ENCODE measurements around the gene AATF.

- no peak for TF ChIP-seq CTCF (IDR thresholded peaks at IDR 0.05)
- TF ChIP-seq POLR2A (IDR thresholded peaks at IDR 0.05), result no peak
Observed at GRCh38 chr17:37031493-37032083, 82.8 kb downstream of the AATF start.

Measured in adrenal gland (tissue), 5 donors.